HG02642 (cell line): Measurements from ENCODE around the gene UBE2R2.
"Not testable (repeated sequence)": the region's sequence is repeated elsewhere in the genome, so short reads cannot be mapped to it uniquely, and the experiment has no call there.

Experiments
- ATAC-seq: cut with Tn5 transposase; IDR thresholded peaks from one replicate; pipeline ENCODE4 v1.9.1; 2021; ENCODE audit warnings: mild to moderate bottlenecking; ENCODE audit not compliant: unreplicated experiment, poor library complexity

UBE2R2 gene

GRCh38 chr9:33836261-33836660 lies 19.3 kb downstream of the UBE2R2 start:
- peak; percentile 36 for ATAC-seq

- ATAC-seq, result no peak
Measured at GRCh38 chr9:33837138-33837537, 20.2 kb downstream of the UBE2R2 start.

DNA sequence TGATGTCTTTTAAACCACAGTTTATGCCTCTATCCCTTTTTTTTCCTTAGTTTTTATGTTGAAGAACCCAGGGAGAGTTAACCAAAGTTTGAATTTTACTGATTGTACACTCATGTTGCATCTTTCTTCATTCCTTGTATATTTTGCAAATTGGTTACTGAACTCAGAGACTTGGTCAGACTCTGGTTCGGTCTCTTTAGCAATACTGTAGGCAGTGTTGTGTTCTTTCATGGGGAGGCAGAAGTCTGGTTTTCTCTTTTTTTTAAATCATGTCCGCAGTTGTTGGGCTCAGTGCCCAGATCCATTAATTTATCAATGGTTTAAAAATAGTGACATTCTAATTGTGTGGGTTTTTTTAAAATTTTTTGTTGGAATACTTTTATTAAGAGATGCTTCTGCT lies 23.4 kb downstream of the UBE2R2 start:
- ATAC-seq, result no peak

DNA sequence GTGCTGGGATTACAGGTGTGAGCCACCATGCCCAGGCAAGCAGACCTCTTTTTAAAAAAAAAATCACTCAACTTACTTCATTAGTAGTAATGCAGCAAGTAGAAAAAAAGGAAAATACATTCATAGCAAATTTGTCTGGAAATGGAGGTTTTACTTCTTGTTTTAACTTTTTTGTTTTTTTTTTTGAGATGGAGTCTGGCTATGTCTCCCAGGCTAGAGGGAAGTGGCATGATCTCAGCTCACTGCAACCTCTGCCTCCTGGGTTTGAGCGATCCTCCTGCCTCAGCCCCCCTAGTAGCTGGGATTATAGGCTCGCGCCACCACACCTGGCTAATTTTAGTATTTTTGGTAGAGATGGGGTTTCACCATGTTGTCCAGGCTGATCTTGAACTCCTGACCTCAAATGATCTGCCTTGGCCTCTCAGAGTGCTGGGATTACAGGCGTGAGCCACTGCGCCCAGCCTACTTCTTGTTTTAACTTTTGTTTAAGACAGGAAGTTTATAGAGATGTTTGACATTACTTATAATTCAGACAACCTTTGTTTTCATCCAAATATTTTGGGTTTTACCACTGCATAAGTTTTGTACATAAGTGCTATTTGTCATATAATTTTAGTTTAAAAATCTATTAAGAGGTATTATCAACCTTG lies 26.5 kb downstream of the UBE2R2 start:
- no peak for ATAC-seq

- no peak for ATAC-seq
Measured at GRCh38 chr9:33846231-33846630, 29.3 kb downstream of the UBE2R2 start.

- not testable (repeated sequence) for ATAC-seq
Measured at GRCh38 chr9:33847894-33848205, 30.9 kb downstream of the UBE2R2 start.

DNA sequence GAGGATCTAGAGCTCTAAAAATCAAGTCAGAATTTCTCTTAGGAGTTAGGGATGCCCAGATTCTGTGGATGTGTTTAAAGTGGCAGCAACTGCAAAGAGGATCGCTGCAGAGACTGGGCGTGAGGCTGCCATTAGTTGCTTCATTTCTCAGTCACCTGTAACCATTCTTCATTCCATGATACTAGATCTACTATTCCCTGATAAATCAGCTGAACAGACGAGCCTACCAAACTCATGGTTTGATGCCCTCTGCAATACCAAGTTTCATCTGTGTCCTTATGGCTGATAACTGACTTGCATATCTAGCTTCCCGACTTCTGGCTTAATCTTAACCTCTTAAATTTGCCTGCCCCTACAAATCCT lies 33.3 kb downstream of the UBE2R2 start:
- ATAC-seq, result no peak

GRCh38 chr9:33850677-33851076 lies 33.7 kb downstream of the UBE2R2 start:
- no peak for ATAC-seq

- no peak for ATAC-seq
Measured at GRCh38 chr9:33851301-33851700, 34.3 kb downstream of the UBE2R2 start.

DNA sequence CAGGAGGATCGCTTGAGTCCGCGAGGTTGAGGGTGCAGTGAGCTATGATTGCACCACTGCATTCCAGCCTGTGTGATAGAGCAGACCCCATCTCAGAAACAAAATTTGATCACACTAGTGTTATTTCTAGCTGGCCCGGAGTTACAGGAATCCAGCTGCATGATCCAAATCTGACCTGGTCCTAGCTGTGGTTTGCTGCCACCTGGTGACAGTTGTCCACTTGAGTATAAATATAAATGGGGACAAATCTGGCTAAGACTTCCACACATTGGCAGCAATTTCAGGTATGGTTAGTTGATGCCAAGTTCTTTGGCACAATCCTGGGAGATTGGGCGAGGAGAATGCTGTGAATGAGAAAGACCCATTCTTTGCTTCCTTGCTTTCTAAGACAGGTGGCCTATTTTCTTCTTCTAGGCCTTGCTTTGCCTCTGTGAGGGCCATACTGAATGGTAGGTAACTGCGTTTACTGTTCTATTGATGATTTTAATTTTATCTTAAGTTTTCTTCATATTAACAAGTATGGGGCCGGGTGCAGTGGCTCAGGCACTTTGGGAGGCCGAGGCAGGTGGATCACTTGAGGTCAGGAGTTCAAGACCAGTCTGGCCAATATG lies 35.4 kb downstream of the UBE2R2 start:
- no peak for ATAC-seq

GRCh38 chr9:33856247-33856646 lies 39.3 kb downstream of the UBE2R2 start:
- no peak for ATAC-seq

GRCh38 chr9:33858423-33858822 lies 41.5 kb downstream of the UBE2R2 start:
- no peak for ATAC-seq

DNA sequence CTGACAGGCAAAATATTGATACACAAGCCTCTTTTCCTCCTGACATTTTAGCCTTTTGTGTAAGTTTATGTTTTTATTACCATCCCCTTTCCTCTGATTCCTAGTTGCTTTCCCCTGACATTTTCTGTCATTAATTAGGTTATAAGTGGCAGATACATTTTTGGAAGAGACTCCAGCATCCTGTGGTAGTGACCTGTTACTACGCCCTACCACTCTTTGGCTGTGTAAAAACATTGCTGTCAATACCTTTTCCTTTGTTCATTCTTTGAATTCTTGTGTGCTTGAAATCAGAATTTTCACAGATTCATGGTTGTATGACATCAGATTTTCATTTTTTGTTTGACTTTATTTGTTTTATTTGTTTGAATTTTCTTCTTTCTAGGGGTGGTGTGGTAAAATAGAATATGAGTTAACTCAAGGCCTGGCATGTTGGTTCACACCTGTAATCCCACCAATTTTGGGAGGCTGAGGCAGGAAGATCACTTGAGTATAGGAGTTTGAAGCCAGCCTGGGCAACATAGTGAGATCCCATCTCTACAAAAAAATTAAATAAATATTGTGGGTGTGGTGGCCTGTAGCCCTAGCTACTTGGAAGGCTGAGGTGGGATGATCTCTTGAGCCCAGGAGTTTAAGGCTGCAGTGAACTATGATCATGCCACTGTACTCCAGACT lies 43.4 kb downstream of the UBE2R2 start:
- ATAC-seq, result no peak

- no peak for ATAC-seq
Measured at GRCh38 chr9:33861917-33862453, 45.0 kb downstream of the UBE2R2 start.

DNA sequence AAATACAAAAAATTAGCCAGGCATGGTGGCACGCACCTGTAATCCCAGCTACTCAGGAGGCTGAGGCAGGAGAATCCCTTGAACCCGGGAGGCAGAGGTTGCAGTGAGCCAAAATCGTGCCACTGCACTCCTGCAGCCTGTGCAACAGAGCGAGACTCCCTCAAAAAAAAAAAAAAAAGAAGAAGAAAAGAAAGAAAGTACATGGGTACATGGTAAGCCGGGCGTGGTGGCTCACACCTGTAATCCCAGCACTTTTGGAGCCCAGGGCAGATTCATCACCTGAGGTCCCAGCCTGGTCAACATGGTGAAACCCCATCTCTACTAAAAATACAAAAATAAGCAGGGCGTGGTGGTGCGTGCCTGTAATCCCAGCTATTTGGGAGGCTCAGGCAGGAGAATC lies 46.1 kb downstream of the UBE2R2 start:
- ATAC-seq, result not testable (repeated sequence)

DNA sequence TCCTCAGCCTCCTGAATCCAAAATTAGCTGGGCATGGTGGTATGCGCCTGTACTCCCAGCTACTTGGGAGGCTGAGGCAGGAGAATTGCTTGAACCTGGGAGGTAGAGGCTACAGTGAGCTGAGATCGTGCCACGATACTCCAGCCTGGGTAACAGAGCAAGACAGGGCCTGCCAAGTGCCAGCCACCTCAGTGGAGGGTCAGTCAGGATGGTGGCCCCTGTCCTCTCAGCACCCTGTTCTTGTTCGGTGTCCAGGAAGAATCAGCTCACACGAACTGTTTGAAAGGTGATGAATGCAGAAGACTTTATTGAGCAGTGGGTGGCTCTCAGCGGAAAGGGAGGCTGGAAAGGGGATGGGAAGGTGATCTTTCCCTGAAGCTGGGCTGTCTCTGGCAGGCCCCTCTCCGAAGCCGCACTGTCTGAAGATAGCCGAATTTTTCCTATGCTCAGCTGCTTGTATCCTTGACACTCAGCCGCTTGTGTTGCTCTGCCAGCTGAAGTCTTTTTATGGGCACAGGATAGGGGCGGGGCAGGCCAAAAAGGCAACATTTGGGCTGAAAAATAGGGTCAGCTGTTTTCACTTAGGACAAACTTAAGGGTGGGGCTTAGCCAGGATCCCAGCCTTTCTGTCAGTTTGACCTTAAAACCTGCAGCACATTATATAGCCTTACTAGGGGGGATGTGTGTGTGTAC lies 50.9 kb downstream of the UBE2R2 start:
- ATAC-seq, result no peak

GRCh38 chr9:33868440-33868973 lies 51.5 kb downstream of the UBE2R2 start:
- ATAC-seq, result no peak

- not testable (repeated sequence) for ATAC-seq
Measured at GRCh38 chr9:33869243-33869642, 52.3 kb downstream of the UBE2R2 start.

DNA sequence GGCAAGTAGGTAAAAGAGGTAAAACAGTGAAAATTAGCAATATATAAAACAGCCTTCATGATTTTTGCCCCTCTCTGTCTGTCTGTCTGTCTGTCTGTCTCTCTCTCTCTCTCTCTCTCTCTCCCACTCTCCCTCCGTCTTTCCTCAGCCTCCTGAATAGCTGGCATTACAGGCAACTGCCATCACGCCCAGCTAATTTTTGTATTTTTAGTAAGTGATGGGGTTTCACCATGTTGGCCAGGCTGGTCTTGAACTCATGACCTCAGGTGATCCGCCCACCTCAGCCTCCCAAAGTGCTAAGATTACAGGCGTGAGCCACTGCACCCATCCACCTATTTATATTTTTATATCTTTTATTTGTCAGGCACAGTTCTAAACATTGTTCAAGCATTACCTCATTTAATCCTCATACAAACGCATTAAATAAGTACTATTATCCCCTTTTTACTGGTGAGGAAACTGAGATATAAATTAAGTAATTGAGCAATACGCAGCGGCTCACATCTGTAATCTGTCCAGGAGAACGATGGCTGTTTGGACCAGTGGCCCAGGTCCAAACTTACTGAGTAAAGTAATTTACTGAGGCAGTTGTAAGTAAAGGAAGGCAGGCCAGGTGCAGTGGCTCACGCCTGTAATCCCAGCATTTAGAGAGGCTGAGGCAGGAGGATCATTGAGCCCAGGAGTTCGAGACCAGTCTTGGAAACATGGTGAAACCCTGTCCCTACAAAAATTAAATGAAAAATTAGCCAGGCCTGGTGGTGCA lies 60.9 kb downstream of the UBE2R2 start:
- no peak for ATAC-seq

DNA sequence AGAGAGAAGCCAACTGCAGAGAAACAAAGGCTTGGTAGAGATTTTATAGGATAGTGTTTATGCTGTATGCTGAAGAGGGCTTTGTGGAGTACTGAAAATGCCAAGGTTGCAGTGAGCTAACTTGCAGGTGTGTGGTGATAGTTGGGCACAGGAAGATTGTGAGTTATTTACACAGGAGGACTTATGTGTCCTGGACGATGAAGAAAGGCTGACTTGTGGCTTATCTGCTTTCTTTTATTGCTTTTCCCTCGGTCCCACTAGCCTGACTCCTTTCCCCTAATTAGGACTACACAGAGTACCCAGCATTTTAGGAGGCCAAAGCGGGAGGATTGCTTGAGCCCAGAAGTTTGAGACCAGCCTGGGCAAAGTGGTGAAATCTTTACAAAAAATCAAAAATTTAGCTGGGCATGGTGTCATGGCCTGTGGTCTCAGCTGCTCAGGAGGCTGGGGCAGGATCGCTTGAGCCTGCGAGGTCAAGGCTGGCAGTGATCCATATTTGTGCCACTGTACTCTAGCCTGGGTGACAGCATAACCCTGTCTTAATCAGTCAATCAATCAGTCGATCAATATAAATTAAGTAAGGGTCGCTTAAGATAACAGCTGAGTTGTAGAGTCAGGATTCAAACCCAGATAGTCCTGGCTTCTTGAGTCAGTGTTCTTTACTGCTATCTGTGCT lies 61.9 kb downstream of the UBE2R2 start:
- ATAC-seq, result no peak
